HG02884 (cell line): ENCODE data around the gene ANTXR2.
"Not testable (repeated sequence)": the region's sequence is repeated elsewhere in the genome, so short reads cannot be mapped to it uniquely, and the experiment has no call there.

Experiments
- ATAC-seq: cut with Tn5 transposase; IDR thresholded peaks from one replicate; pipeline ENCODE4 v1.9.1; 2021; ENCODE audit warnings: mild to moderate bottlenecking, moderate library complexity; ENCODE audit not compliant: unreplicated experiment

The ANTXR2 gene

DNA sequence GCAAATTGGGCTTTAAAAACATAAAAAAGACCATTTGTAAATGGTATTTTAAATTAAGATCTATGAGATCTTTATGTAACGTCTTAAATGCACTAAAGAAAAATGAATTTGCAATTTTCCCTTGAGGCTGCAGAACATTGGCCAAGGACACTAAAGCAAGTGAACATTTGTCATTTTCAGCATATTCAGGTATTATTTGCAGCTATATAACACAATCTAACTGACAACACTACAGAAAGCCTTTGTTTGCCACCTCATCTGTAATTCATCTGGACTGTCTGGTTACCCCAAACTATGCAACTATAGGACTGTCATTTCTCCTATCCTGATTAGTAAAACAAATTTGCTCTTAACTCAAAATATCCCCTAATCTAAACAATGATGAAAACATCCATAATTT lies 74.8 kb downstream of the ANTXR2 start:
- ATAC-seq: no peak

DNA sequence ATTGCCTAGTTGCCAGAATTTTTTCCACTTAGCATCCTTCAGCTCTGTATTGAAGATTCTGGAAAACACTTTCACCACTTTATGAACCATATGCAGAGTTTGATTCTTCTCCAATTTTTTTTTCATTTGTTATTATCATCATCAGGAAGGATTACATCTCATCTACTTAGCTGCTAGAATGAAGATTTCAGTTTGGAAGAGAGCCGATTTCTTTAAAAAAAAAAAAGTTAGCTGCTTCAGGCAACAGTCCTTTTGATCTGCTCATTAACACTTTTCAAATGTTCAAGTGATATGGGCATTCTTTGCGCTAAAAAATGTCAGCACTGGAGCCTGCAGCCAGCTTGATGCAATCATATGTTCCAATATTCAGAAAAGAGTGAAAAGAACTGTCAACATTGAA lies 76.2 kb downstream of the ANTXR2 start:
- ATAC-seq: no peak

GRCh38 chr4:79993476-79993875 lies 79.6 kb downstream of the ANTXR2 start:
- no peak for ATAC-seq

- no peak for ATAC-seq
These were observed 81.4 kb downstream of the ANTXR2 start for GRCh38 chr4:79991601-79992000.

DNA sequence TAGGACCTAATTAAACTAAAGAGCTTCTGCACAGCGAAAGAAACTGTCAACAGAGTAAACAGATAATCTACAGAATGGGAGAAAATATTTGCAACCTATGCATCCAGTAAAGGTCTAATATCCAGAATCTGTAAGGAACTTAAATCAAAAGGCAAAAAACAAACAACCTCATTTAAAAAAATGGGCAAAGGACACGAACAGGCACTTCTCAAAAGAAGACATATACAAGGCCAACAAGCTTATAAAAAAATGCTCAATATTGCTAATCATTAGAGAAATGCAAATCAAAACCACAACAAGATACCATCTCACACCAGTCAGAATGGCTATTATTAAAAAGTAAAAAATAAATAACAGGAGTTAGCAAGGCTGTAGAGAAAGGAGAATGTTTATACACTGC lies 81.9 kb downstream of the ANTXR2 start:
- ATAC-seq: not testable (repeated sequence)

GRCh38 chr4:79987401-79987800 lies 85.6 kb downstream of the ANTXR2 start:
- ATAC-seq: no peak

DNA sequence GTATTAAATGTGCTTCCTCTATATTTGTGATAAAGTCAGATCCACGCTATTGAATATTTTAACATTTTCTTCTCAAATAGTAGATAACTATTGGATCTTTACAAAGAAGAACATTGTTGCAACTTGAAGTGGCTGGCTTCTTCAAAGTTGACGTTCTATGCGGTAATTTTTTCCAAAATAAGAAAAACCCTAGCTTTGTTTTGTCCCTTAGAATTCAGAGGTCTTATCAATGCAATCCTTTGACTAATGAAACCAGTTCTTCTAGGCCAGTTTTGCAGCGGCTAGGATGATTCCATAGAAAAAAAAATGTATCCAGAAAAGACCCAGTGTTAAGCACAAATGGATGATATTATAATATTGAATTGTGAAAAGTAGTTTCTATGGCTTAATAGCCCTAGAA lies 89.6 kb downstream of the ANTXR2 start:
- ATAC-seq: no peak

GRCh38 chr4:79982601-79983322 lies 90.3 kb downstream of the ANTXR2 start:
- no peak for ATAC-seq

DNA sequence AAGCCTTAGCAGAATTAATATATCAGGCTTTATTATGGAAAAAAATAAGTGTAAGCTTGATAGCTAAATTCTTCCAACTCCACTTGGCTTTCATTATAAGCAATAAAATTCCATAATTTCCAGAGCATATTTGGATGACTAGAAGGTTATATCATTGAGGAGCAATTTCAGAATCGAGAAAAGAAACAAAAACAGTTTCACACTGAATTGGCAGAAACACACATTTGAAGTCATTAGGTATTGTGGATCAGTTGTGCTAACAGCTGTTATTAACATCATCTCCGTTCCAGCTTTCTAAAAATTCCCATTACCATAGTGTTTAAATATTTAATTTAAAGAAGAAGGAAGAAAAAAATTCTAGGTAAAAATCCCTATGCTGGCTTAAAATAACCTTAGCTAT lies 92.6 kb downstream of the ANTXR2 start:
- ATAC-seq: no peak

DNA sequence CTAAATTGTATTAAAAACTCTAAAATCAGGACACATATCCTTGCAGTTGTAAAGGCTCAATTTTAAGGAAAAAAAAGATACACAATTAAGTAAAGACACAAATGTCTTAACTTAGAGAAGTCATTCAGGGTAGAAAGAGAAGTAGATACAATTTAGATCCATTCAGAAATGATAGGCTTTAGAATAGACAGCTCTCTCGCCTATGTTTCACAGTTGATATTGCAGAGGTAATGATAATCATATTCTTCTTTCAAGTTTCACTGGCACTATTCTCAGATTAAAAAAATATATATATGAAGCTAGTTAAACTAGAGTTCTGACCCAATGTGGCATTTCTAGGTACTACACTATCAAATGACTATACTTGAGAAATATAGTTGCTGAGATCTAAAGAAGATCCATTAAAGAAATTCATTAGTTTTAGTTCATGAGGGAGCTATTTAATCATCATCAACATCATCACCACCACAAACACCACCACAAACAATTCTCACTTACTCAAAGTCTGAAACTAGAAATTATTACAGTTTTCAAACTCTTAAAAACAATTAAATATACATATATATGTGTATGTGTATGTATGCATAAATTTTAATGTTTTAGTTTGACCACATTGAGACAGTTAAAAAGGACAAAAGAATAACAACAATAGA lies 93.1 kb downstream of the ANTXR2 start:
- no peak for ATAC-seq

- no peak for ATAC-seq
These were observed 95.7 kb downstream of the ANTXR2 start for GRCh38 chr4:79977131-79977840.

DNA sequence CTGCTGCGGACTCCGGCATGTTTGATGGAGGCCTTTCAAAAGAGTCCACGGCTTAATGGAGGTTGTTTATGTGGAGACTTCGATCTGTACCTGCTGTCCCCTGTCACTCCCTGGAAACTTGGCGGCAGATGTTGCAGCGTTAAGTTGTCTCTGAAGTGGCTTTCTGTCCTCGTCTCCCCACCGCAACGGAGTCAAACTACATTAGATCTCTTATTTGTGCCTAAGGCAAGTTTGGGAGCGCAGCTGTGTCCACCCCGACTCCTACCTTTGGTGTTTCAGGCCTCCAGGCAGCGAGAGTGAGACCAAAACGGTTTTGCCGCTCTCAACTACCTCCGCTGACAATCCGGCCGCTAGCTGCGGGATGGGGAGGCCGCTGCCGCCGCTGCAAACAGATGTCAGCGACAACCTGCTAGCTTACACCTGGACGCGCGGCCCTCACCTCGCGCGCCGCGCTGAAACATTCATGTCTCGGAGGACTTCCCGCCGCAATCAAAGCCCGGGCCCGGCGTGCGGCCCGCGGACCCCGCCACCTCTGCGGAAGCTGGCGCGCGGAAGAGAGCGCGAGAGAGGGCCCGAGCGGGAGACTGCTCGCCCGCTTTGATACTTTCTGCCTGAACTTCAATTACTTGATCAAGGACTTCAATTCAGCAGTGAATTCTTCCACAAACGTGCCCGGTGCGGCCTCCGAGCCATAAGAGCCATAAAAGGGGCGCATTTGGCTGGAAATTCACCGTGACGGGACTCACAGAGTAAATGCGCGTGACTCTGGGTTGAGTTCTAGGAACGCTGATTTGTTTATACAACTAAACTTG lies 108.4 kb downstream of the ANTXR2 start:
- ATAC-seq: no peak

GRCh38 chr4:79964020-79964399 lies 109.0 kb downstream of the ANTXR2 start:
- ATAC-seq: no peak

GRCh38 chr4:79959652-79960051 lies 113.4 kb downstream of the ANTXR2 start:
- no peak for ATAC-seq

DNA sequence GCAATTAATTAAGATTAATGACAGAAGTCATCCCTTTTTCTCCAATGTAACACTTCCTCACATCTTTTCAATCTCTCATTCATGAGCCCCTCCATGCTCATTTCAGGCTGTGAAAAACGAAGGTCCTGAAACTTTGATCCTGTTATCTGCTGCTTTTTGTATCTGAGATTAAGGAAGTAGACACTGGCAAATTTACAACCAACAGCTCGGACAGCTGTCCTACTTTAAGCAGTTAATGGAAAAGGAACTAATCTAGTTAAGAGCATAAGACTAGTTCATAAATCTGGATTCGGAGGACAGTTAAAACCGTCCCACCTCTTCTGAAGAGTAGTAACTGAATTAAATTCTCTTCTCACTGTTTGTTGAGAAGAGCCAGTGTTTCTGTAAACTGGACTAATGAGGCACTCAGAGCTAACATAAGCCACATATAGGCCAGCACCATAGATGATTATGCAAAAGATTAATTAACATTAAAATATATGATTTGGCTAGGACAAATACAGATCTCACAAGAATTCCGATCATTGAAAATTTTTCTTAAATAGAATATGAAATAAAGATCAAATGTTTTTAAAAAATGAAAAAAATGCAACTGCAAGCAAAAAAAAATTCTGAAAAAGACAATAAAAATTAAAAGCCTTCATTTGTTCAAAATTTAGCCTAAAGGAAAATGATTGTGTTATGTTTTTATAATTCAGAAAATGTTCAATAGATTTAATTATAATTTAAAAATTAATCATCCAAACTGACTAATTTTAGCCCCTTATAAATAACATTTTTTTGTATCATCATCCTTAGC lies 114.4 kb downstream of the ANTXR2 start:
- ATAC-seq: no peak

GRCh38 chr4:79949178-79949577 lies 123.9 kb downstream of the ANTXR2 start:
- ATAC-seq: no peak

- no peak for ATAC-seq
These were observed 124.3 kb downstream of the ANTXR2 start for GRCh38 chr4:79948739-79949138.

- no peak for ATAC-seq
These were observed 124.8 kb downstream of the ANTXR2 start for GRCh38 chr4:79948261-79948660.

DNA sequence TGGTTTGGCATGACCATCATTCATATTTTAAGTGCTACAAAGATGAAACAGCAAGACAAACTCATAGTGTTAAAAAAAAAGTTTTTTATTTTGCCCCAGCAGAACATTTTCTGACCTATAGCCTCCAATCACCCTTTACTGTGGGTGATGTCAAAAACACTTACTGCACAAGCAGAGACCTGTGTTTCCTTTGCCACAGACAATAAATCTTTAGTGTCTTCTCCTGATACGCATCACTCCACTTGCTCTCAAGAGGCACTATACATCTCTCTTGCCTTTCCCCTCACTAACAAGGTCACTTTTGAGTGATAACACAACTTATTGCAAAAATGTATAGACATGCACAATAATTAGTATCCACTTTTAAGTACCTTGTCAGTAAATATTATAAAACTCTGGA lies 125.6 kb downstream of the ANTXR2 start:
- ATAC-seq: no peak

DNA sequence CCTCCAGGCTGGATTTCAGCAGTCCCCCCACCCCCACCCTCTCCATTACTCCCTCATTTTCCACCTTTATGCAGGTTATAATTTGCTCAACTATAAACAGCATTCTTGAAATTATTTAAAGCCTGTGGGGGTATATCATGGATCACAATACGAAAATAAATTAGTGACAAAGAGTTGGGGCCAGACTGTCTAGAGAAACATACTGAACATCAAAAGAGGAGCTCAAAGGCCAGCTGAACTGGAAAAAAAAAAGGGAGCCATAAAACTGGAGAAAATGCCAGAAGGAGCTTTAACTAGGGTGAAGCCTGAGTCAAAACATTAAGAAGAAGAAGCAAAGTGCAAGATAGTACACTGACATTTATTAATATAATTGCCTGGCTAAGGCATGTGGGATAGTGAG lies 137.8 kb downstream of the ANTXR2 start:
- ATAC-seq: no peak

- ATAC-seq: no peak
These were observed 138.4 kb downstream of the ANTXR2 start for GRCh38 chr4:79934660-79935059.
